GM20000 (cell line): Measurements from ENCODE around the gene NCAPG2.
"Not testable (repeated sequence)": the region's sequence is repeated elsewhere in the genome, so short reads cannot be mapped to it uniquely, and the experiment has no call there.

Experiments used
- DNase-seq: peaks from one replicate; pipeline ENCODE4 v3.0.0; 2012; ENCODE audit warnings: low spot score
- TF ChIP-seq, protein P1 (sequence below): IDR thresholded peaks from 2 replicates; pipeline ENCODE4 v1.5.1; 2012; ENCODE audit warnings: mild to moderate bottlenecking, control low read depth; ENCODE audit errors: extremely low read depth, missing control alignments

The NCAPG2 gene

DNA sequence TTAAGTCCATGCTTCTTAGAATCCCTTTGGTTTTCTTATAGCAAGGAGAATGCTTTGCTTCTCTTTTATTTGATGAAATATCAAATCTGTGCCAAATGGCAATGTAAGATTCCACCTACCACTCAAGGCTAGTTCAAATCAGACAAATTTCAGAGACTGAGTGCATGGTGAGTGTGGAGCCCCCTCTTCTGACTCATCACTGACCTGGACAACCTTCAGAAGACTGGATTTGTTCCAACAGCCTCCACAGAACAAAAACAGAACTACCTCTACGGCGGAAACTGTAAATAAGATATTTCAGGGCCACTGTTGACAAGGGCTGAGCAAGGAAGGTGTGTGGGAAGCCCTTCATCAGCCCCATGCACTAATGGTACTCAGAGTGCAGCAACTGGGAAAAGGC lies 21.1 kb downstream of the NCAPG2 start:
- DNase-seq: no peak
- TF ChIP-seq, protein P1, sequence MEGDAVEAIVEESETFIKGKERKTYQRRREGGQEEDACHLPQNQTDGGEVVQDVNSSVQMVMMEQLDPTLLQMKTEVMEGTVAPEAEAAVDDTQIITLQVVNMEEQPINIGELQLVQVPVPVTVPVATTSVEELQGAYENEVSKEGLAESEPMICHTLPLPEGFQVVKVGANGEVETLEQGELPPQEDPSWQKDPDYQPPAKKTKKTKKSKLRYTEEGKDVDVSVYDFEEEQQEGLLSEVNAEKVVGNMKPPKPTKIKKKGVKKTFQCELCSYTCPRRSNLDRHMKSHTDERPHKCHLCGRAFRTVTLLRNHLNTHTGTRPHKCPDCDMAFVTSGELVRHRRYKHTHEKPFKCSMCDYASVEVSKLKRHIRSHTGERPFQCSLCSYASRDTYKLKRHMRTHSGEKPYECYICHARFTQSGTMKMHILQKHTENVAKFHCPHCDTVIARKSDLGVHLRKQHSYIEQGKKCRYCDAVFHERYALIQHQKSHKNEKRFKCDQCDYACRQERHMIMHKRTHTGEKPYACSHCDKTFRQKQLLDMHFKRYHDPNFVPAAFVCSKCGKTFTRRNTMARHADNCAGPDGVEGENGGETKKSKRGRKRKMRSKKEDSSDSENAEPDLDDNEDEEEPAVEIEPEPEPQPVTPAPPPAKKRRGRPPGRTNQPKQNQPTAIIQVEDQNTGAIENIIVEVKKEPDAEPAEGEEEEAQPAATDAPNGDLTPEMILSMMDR: no peak

GRCh38 chr7:158682456-158682855 lies 22.1 kb downstream of the NCAPG2 start:
- TF ChIP-seq, protein P1: no peak
- DNase-seq: no peak

GRCh38 chr7:158680754-158681153 lies 23.9 kb downstream of the NCAPG2 start:
- DNase-seq: no peak
- TF ChIP-seq, protein P1: no peak

DNA sequence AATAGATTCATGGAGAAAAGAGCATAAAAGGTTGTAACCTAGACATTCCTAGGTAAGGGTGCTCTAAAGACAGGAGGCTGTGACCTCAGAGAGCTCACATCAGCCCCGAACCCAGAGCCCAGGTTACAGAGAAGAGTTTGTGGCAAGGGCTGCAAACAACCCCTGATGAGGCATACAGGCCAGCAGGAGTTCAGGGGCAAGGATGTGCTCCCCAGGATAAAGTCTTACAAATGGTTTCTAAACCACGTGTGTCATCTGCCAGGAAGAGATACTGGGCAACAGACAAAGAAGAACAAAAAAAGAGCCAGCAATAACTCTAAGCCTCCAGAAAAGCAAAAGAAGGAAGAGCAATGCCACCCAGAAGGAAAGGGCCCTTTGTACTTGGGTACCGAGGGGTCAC lies 27.7 kb downstream of the NCAPG2 start:
- TF ChIP-seq, protein P1: no peak
- DNase-seq: no peak

DNA sequence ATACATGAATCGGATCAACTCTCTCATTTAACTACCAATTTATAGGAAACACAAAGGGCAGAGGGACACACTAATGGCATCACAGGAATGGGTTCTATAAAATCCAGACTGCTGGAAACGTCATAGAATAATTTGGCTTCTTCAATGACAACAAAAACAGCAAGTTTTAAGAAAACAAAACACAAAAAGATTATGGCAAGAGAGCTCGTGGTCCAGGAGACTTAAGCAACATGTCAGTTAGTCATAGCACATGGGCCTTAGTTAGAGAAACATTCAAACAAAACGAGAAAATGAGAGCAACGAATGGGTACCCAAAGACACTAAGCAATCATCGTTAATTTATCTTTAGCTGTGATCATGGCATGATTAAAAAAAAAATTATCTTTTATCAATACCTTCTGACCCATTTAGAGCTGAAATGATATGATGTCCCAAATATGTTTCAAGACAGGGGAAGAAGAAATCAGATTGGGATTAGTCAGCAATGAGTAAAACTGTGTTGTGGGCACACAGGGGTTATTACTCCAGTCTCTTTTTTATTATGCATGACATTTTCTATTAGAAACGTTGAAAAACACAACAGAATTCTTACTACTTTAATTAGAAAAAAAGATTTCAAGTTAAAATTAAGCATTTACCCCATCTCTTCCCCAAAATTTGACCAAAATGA lies 28.3 kb downstream of the NCAPG2 start:
- DNase-seq: no peak
- TF ChIP-seq, protein P1: no peak

DNA sequence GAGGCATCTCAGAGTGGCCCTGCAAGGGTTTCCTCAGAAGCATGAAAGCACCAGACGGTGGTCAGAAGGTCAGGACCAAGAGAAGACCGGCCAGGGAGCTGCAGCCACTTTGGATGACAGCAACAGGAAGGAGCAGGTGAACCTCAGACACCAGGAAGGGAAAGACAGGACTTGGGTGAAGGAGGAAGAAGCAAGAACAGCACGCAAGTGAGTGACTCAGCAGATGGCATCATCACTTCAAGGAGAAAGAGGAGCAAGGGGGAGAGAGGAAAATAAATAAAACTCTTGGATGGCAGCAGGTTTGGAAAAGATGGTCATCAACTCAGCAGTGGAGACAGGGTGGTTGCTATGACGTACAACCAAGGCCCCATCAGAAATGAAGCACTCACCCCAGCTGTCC lies 31.6 kb downstream of the NCAPG2 start:
- TF ChIP-seq, protein P1: no peak
- DNase-seq: no peak

- DNase-seq: not testable (repeated sequence)
These were observed 36.5 kb downstream of the NCAPG2 start for GRCh38 chr7:158668086-158668485.

DNA sequence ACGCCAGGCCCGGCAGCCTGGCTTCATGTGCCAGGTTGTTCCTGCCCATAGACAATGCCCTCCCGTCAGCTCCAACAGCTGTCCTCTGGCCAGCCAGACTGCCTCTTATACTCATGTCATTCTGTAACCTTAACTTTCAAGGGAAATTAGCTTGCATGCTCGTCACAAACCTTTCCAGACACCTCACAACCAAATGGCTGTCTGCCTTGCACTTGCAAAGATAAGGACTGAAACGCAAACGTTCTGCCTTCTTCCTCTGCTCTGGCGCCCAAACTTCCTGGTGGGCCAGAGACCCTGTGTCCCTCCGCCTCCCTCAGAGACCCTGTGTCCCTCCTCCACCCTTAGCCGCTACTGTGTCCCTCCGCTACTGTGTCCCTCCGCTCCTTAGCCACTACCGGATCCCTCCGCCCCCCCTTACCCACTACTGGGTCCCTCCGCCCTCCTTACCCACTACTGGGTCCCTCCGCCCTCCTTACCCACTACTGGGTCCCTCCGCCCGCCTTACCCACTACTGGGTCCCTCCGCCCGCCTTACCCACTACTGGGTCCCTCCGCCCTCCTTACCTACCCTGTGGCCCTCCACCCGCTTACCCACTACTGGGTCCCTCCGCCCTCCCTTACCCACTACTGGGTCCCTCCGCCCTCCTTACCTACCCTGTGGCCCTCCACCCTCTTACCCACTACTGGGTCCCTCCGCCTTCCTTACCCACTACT lies 37.5 kb downstream of the NCAPG2 start:
- DNase-seq: not testable (repeated sequence)
